HEK293 (cell line): Measurements from ENCODE around the gene UBL7.

Source experiments
- ZNF10 ChIP-seq: fragments of 450-650 bp; formaldehyde crosslinking; IDR thresholded peaks from 2 replicates; pipeline ENCODE4 v1.5.1; 2017; ENCODE audit warnings: missing biosample characterization, missing genetic modification characterization
- ZNF423 ChIP-seq: fragments of 450-650 bp; formaldehyde crosslinking; IDR thresholded peaks from 2 replicates; pipeline ENCODE4 v1.5.1; 2016; ENCODE audit warnings: missing biosample characterization, missing genetic modification characterization
- TF ChIP-seq, protein P1 (sequence below): fragments of 450-650 bp; formaldehyde crosslinking; IDR thresholded peaks from 2 replicates; pipeline ENCODE4 v1.5.1; 2016; ENCODE audit warnings: missing biosample characterization, missing genetic modification characterization

DNA sequence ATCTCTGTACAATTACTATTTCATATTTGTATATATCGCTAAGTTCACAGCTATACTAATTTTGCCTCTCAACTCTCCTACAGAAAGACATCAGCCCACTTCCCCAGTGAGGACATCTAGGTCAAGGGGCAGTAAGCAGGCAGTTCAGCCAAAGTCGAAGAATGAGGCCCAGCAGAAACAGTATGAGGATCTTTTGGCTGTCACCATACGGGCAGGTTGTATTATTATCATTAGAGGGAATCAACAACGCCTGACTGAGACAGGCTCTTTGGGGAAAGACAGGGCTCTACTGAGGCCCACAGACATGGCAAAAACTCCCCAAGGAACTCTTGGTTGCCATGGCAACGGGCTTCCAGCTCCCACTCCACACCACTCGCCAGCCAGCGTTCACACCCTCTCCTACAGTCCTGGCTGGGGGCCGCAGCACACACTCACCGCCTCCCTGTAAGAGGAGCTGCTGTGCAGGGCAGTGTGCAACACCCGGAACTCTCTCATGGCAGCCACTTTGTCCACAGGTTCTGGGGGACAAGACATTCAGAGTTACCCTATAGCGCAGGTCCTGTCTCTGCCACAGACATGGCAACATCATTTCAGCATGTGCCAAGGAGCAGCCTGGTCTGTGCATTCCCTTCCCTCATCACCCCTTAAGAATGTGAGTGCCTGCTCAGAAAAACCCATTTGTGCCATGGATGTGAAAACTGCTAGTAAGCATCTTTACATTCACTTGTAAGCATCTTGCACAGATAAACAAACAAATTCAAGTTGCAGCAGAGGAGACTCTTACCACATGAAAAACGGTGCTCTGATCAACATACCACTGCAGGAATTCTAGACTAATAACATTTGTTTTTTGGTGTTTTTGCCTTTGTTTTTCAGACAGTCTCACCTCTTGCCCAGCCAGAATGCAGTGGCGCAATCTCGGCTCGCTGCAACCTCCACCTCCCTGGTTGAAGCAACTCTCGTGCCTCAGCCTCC is 8.8 kb downstream of the UBL7 start:
- TF ChIP-seq ZNF423 (tag by site-specific recombination) (no peak), ZNF10 (tag by site-specific recombination) (no peak)
- TF ChIP-seq, protein P1, sequence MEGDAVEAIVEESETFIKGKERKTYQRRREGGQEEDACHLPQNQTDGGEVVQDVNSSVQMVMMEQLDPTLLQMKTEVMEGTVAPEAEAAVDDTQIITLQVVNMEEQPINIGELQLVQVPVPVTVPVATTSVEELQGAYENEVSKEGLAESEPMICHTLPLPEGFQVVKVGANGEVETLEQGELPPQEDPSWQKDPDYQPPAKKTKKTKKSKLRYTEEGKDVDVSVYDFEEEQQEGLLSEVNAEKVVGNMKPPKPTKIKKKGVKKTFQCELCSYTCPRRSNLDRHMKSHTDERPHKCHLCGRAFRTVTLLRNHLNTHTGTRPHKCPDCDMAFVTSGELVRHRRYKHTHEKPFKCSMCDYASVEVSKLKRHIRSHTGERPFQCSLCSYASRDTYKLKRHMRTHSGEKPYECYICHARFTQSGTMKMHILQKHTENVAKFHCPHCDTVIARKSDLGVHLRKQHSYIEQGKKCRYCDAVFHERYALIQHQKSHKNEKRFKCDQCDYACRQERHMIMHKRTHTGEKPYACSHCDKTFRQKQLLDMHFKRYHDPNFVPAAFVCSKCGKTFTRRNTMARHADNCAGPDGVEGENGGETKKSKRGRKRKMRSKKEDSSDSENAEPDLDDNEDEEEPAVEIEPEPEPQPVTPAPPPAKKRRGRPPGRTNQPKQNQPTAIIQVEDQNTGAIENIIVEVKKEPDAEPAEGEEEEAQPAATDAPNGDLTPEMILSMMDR (tag by site-specific recombination) = no peak
